Measurements from ENCODE around the gene DAB2IP.

Gene DAB2IP

GRCh38 chr9:121681404-121681803 is 30.0 kb downstream of the DAB2IP start:
- no peak for DNase-seq (ENCODE audit: low spot score)
- Histone ChIP-seq H2AK5ac (ENCODE audit: low read depth, low read length) (no peak overlapping the region), H3K27me3 (ENCODE audit: control insufficient read depth in 3 of 3, insufficient read depth in 3 of 3, low read depth in 1 of 3, low read length in 3 of 3) (no peaks in the 10 kb centered on the region), H2BK15ac (ENCODE audit: low read length) (no peak overlapping the region), H3K4ac (ENCODE audit: low read length) (no peak overlapping the region), H3K79me1 (ENCODE audit: low read depth, low read length) (peaks cover 3% of the 10 kb centered on the region), H2BK5ac (ENCODE audit: low read length) (no peak overlapping the region), H2AFZ (ENCODE audit: low read length) (no peak overlapping the region), H3K9ac (ENCODE audit: low read depth, low read length, poor library complexity) (no peak overlapping the region), H2BK12ac (ENCODE audit: low read length) (no peak overlapping the region), H4K8ac (ENCODE audit: low read depth, low read length) (no peak overlapping the region), H3K27ac (replicated peaks; ENCODE audit: low read length) (no peak overlapping the region), H3K9me3 (replicated peaks in 1 of 2; ENCODE audit: control insufficient read depth in 2 of 2, insufficient read depth in 1 of 2, low read depth in 1 of 2, low read length in 2 of 2) (no peaks in the 10 kb centered on the region), H2BK120ac (ENCODE audit: low read depth, low read length) (no peak overlapping the region), H3K4me1 (ENCODE audit: control insufficient read depth in 2 of 2, insufficient read depth in 1 of 2, low read depth in 1 of 2, low read length in 2 of 2) (no peaks in the 10 kb centered on the region), H4K91ac (ENCODE audit: low read depth, low read length, poor library complexity) (no peak overlapping the region), H3K18ac (ENCODE audit: low read length) (no peak overlapping the region), H3K4me3 (ENCODE audit: low read length in 2 of 2) (no peak overlapping the region), H3K23ac (ENCODE audit: low read depth, low read length, poor library complexity) (no peak overlapping the region), H3K36me3 (replicated peaks in 1 of 2; ENCODE audit: control insufficient read depth in 2 of 2, insufficient read depth in 2 of 2, low read length in 2 of 2) (peaks cover 31 to 34% of the 10 kb centered on the region in 2 donors), H3K14ac (ENCODE audit: low read length) (no peak overlapping the region), H3K4me2 (ENCODE audit: insufficient read depth, low read length, poor library complexity, severe bottlenecking) (no peak overlapping the region)
- WGBS, 2 donors (ENCODE audit: extremely low coverage in 2 of 2, insufficient read length in 2 of 2, insufficient replicate concordance in 1 of 2) = no CpG with 5 or more reads among the region's 7 CpGs

GRCh38 chr9:121682201-121682600 is 30.8 kb downstream of the DAB2IP start:
- Histone ChIP-seq H2BK120ac (ENCODE audit: low read depth, low read length) (no peak overlapping the region), H3K9me3 (replicated peaks in 1 of 2; ENCODE audit: control insufficient read depth in 2 of 2, insufficient read depth in 1 of 2, low read depth in 1 of 2, low read length in 2 of 2) (no peaks in the 10 kb centered on the region), H2BK5ac (ENCODE audit: low read length) (no peak overlapping the region), H2AFZ (ENCODE audit: low read length) (no peak overlapping the region), H3K14ac (ENCODE audit: low read length) (no peak overlapping the region), H3K18ac (ENCODE audit: low read length) (no peak overlapping the region), H3K4me2 (ENCODE audit: insufficient read depth, low read length, poor library complexity, severe bottlenecking) (no peak overlapping the region), H3K4me3 (ENCODE audit: low read length in 2 of 2) (no peak overlapping the region), H3K36me3 (replicated peaks in 1 of 2; ENCODE audit: control insufficient read depth in 2 of 2, insufficient read depth in 2 of 2, low read length in 2 of 2) (peaks cover 31 to 34% of the 10 kb centered on the region in 2 donors), H3K4me1 (ENCODE audit: control insufficient read depth in 2 of 2, insufficient read depth in 1 of 2, low read depth in 1 of 2, low read length in 2 of 2) (no peaks in the 10 kb centered on the region), H3K27ac (replicated peaks; ENCODE audit: low read length) (no peak overlapping the region), H3K9ac (ENCODE audit: low read depth, low read length, poor library complexity) (no peak overlapping the region), H3K23ac (ENCODE audit: low read depth, low read length, poor library complexity) (no peak overlapping the region), H2BK15ac (ENCODE audit: low read length) (no peak overlapping the region), H3K4ac (ENCODE audit: low read length) (no peak overlapping the region), H2BK12ac (ENCODE audit: low read length) (no peak overlapping the region), H4K8ac (ENCODE audit: low read depth, low read length) (no peak overlapping the region), H2AK5ac (ENCODE audit: low read depth, low read length) (no peak overlapping the region), H3K79me1 (ENCODE audit: low read depth, low read length) (no peaks in the 10 kb centered on the region), H4K91ac (ENCODE audit: low read depth, low read length, poor library complexity) (no peak overlapping the region), H3K27me3 (ENCODE audit: control insufficient read depth in 3 of 3, insufficient read depth in 3 of 3, low read depth in 1 of 3, low read length in 3 of 3) (no peaks in the 10 kb centered on the region)
- no peak for DNase-seq (ENCODE audit: low spot score)
- whole genome bisulfite sequencing, 2 donors (ENCODE audit: extremely low coverage in 2 of 2, insufficient read length in 2 of 2, insufficient replicate concordance in 1 of 2) = no CpG with 5 or more reads among the region's 6 CpGs

GRCh38 chr9:121682926-121683515 is 31.6 kb downstream of the DAB2IP start:
- H2BK5ac ChIP-seq (ENCODE audit: low read length) = no peak overlapping the region
- H4K8ac ChIP-seq (ENCODE audit: low read depth, low read length) = no peak overlapping the region
- H3K36me3 ChIP-seq (replicated peaks in 1 of 2; ENCODE audit: control insufficient read depth in 2 of 2, insufficient read depth in 2 of 2, low read length in 2 of 2) = peaks cover 31 to 34% of the 10 kb centered on the region in 2 donors
- H3K4me3 ChIP-seq (ENCODE audit: low read length in 2 of 2) = no peak overlapping the region
- H2AK5ac ChIP-seq (ENCODE audit: low read depth, low read length) = no peak overlapping the region
- no peak overlapping the region for H3K4ac ChIP-seq (ENCODE audit: low read length)
- H3K23ac ChIP-seq (ENCODE audit: low read depth, low read length, poor library complexity) = no peak overlapping the region
- H3K9ac ChIP-seq (ENCODE audit: low read depth, low read length, poor library complexity) = no peak overlapping the region
- no peaks in the 10 kb centered on the region for H3K9me3 ChIP-seq (replicated peaks in 1 of 2; ENCODE audit: control insufficient read depth in 2 of 2, insufficient read depth in 1 of 2, low read depth in 1 of 2, low read length in 2 of 2)
- no peak overlapping the region for H2BK15ac ChIP-seq (ENCODE audit: low read length)
- no peak overlapping the region for H2BK120ac ChIP-seq (ENCODE audit: low read depth, low read length)
- no peak overlapping the region for H3K18ac ChIP-seq (ENCODE audit: low read length)
- no CpG with 5 or more reads among the region's 5 CpGs for WGBS, 2 donors (ENCODE audit: extremely low coverage in 2 of 2, insufficient read length in 2 of 2, insufficient replicate concordance in 1 of 2)
- no peak overlapping the region for H4K91ac ChIP-seq (ENCODE audit: low read depth, low read length, poor library complexity)
- peaks cover 2% of the 10 kb centered on the region for H3K79me1 ChIP-seq (ENCODE audit: low read depth, low read length)
- no peaks in the 10 kb centered on the region for H3K27me3 ChIP-seq (ENCODE audit: control insufficient read depth in 3 of 3, insufficient read depth in 3 of 3, low read depth in 1 of 3, low read length in 3 of 3)
- no peak overlapping the region for H3K27ac ChIP-seq (replicated peaks; ENCODE audit: low read length)
- no peak overlapping the region for H3K14ac ChIP-seq (ENCODE audit: low read length)
- H2BK12ac ChIP-seq (ENCODE audit: low read length) = no peak overlapping the region
- H3K4me2 ChIP-seq (ENCODE audit: insufficient read depth, low read length, poor library complexity, severe bottlenecking) = no peak overlapping the region
- no peak for DNase-seq (ENCODE audit: low spot score)
- H2AFZ ChIP-seq (ENCODE audit: low read length) = no peak overlapping the region
- no peaks in the 10 kb centered on the region for H3K4me1 ChIP-seq (ENCODE audit: control insufficient read depth in 2 of 2, insufficient read depth in 1 of 2, low read depth in 1 of 2, low read length in 2 of 2)

- Histone ChIP-seq H3K9ac (ENCODE audit: low read depth, low read length, poor library complexity) (no peak overlapping the region), H2BK120ac (ENCODE audit: low read depth, low read length) (no peak overlapping the region), H3K4me3 (ENCODE audit: low read length in 2 of 2) (no peak overlapping the region), H2BK5ac (ENCODE audit: low read length) (no peak overlapping the region), H3K27me3 (ENCODE audit: control insufficient read depth in 3 of 3, insufficient read depth in 3 of 3, low read depth in 1 of 3, low read length in 3 of 3) (no peaks in the 10 kb centered on the region), H3K36me3 (replicated peaks in 1 of 2; ENCODE audit: control insufficient read depth in 2 of 2, insufficient read depth in 2 of 2, low read length in 2 of 2) (peaks cover 30 to 31% of the 10 kb centered on the region in 2 donors), H4K8ac (ENCODE audit: low read depth, low read length) (no peak overlapping the region), H3K18ac (ENCODE audit: low read length) (no peak overlapping the region), H3K4ac (ENCODE audit: low read length) (no peak overlapping the region), H3K23ac (ENCODE audit: low read depth, low read length, poor library complexity) (no peak overlapping the region), H3K4me1 (ENCODE audit: control insufficient read depth in 2 of 2, insufficient read depth in 1 of 2, low read depth in 1 of 2, low read length in 2 of 2) (no peaks in the 10 kb centered on the region), H3K9me3 (replicated peaks in 1 of 2; ENCODE audit: control insufficient read depth in 2 of 2, insufficient read depth in 1 of 2, low read depth in 1 of 2, low read length in 2 of 2) (no peaks in the 10 kb centered on the region), H4K91ac (ENCODE audit: low read depth, low read length, poor library complexity) (no peak overlapping the region), H3K14ac (ENCODE audit: low read length) (no peak overlapping the region), H3K4me2 (ENCODE audit: insufficient read depth, low read length, poor library complexity, severe bottlenecking) (no peak overlapping the region), H2AK5ac (ENCODE audit: low read depth, low read length) (no peak overlapping the region), H3K79me1 (ENCODE audit: low read depth, low read length) (peaks cover 2% of the 10 kb centered on the region), H3K27ac (replicated peaks; ENCODE audit: low read length) (no peak overlapping the region), H2AFZ (ENCODE audit: low read length) (no peak overlapping the region), H2BK15ac (ENCODE audit: low read length) (no peak overlapping the region), H2BK12ac (ENCODE audit: low read length) (no peak overlapping the region)
- WGBS, 2 donors (ENCODE audit: extremely low coverage in 2 of 2, insufficient read length in 2 of 2, insufficient replicate concordance in 1 of 2) = no CpG with 5 or more reads among the region's 1 CpG
- no peak for DNase-seq (ENCODE audit: low spot score)
Measured at GRCh38 chr9:121683652-121684051, 32.2 kb downstream of the DAB2IP start.
